OCI-LY1 (cell line): Measurements from ENCODE around the gene STRA6.

Experiments used
- H2AFZ ChIP-seq: fragments of 200-600 bp; sonication (generic), shearing (Covaris generic); 2 replicates; pipeline ENCODE4 v1.6.0; 2014; ENCODE audit warnings: antibody characterized with exemption, mild to moderate bottlenecking, low read length
- H3F3A ChIP-seq: fragments of 200-600 bp; sonication (generic), shearing (Covaris generic); 2 replicates; pipeline ENCODE4 v1.6.0; 2014; ENCODE audit warnings: mild to moderate bottlenecking, antibody characterized with exemption, low read length, moderate library complexity; ENCODE audit not compliant: insufficient read depth
- H3K27ac ChIP-seq: fragments of 200-600 bp; sonication (generic); 2 replicates; pipeline ENCODE4 v1.5.1; 2014; ENCODE audit warnings: low read length, mixed run types, mild to moderate bottlenecking, low read depth; ENCODE audit not compliant: poor library complexity, severe bottlenecking
- H3K27me3 ChIP-seq: fragments of 200-600 bp; sonication (generic); 2 replicates; pipeline ENCODE4 v1.6.0; 2014; ENCODE audit warnings: antibody characterized with exemption, mild to moderate bottlenecking, low read length, moderate library complexity; ENCODE audit not compliant: insufficient read depth
- H3K36me3 ChIP-seq: fragments of 200-600 bp; sonication (generic); 2 replicates; pipeline ENCODE4 v1.6.1; 2014; ENCODE audit warnings: mild to moderate bottlenecking, antibody characterized with exemption, low read length, moderate library complexity, mixed read lengths; ENCODE audit not compliant: insufficient read depth
- H3K4me1 ChIP-seq: fragments of 200-600 bp; sonication (generic); 2 replicates; pipeline ENCODE4 v1.5.1; 2014; ENCODE audit warnings: mild to moderate bottlenecking, low read length, moderate library complexity; ENCODE audit not compliant: insufficient read depth, severe bottlenecking
- H3K4me2 ChIP-seq: fragments of 200-600 bp; sonication (generic), shearing (Covaris generic); 2 replicates; pipeline ENCODE4 v1.6.1; 2014; ENCODE audit warnings: low read length
- H3K4me3 ChIP-seq: fragments of 200-600 bp; sonication (generic); 2 replicates; pipeline ENCODE4 v1.5.1; 2014; ENCODE audit warnings: low read length, low read depth, mild to moderate bottlenecking, mixed read lengths; ENCODE audit not compliant: poor library complexity, severe bottlenecking
- H3K79me2 ChIP-seq: fragments of 200-600 bp; shearing (Covaris generic); 2 replicates; pipeline ENCODE4 v1.6.1; 2016; ENCODE audit warnings: mixed run types, low read length, mixed read lengths; ENCODE audit not compliant: insufficient read depth
- H3K9ac ChIP-seq: fragments of 200-600 bp; sonication (generic), shearing (Covaris generic); 2 replicates; pipeline ENCODE4 v1.6.1; 2014; ENCODE audit warnings: mild to moderate bottlenecking, low read length, mixed read lengths
- H3K9me2 ChIP-seq: fragments of 200-600 bp; sonication (generic), shearing (Covaris generic); 2 replicates; pipeline ENCODE4 v1.6.1; 2014; ENCODE audit warnings: low read depth, mild to moderate bottlenecking, low read length, mixed read lengths
- H3K9me3 ChIP-seq: fragments of 200-600 bp; shearing (Covaris generic); 2 replicates; pipeline ENCODE4 v1.6.1; 2014; ENCODE audit warnings: low read length, mixed read lengths
- H4K20me1 ChIP-seq: fragments of 200-600 bp; sonication (generic), shearing (Covaris generic); 2 replicates; pipeline ENCODE4 v1.6.0; 2016; ENCODE audit warnings: mild to moderate bottlenecking, low read length; ENCODE audit not compliant: insufficient read depth
- EZH2 ChIP-seq: fragments of 200-600 bp; sonication (generic), shearing (Covaris generic); IDR thresholded peaks from 2 replicates; pipeline ENCODE4 v1.8.0; 2017; ENCODE audit warnings: borderline replicate concordance, mixed run types, mild to moderate bottlenecking, antibody characterized with exemption, low read length, moderate library complexity, mixed read lengths
- TF ChIP-seq, protein P1 (sequence below): fragments of 200-600 bp; sonication (generic), shearing (Covaris generic); IDR thresholded peaks from 2 replicates; pipeline ENCODE4 v1.5.1; 2017; ENCODE audit warnings: mild to moderate bottlenecking, antibody characterized with exemption, low read length, moderate library complexity, mixed read lengths

The STRA6 gene

DNA sequence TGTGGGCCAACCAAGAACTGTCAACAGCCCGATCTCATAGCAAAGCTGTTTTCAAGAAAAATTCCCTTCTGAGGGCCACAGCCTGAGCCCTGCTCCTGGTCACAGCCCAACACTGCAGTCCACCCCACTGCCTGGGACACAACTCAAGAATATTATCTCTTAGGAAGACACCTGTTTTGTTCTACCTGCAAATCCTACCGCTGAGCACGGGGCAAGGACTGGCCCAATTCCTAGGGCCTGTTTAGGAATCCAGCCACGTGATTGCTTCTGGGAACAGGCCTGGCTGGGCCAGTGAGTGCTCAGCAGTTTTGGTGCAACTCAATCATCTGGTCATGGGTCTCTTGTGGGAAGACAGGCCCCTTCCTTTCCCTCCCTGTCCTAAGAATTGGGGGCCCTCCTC, 63.9 kb downstream of the STRA6 start:
- Histone ChIP-seq H3F3A (no peaks in the 10 kb centered on the region), H3K4me1 (no peaks in the 10 kb centered on the region), H2AFZ (no peak overlapping the region), H3K9me3 (no peaks in the 10 kb centered on the region), H3K27ac (no peak overlapping the region), H3K4me2 (no peak overlapping the region), H3K27me3 (no peaks in the 10 kb centered on the region; the same call in 1 of the 2 replicates), H4K20me1 (no peaks in the 10 kb centered on the region), H3K9me2 (no peaks in the 10 kb centered on the region), H3K36me3 (no peaks in the 10 kb centered on the region), H3K9ac (no peak overlapping the region), H3K4me3 (no peak overlapping the region), H3K79me2 (no peaks in the 10 kb centered on the region)
- TF ChIP-seq, protein P1, sequence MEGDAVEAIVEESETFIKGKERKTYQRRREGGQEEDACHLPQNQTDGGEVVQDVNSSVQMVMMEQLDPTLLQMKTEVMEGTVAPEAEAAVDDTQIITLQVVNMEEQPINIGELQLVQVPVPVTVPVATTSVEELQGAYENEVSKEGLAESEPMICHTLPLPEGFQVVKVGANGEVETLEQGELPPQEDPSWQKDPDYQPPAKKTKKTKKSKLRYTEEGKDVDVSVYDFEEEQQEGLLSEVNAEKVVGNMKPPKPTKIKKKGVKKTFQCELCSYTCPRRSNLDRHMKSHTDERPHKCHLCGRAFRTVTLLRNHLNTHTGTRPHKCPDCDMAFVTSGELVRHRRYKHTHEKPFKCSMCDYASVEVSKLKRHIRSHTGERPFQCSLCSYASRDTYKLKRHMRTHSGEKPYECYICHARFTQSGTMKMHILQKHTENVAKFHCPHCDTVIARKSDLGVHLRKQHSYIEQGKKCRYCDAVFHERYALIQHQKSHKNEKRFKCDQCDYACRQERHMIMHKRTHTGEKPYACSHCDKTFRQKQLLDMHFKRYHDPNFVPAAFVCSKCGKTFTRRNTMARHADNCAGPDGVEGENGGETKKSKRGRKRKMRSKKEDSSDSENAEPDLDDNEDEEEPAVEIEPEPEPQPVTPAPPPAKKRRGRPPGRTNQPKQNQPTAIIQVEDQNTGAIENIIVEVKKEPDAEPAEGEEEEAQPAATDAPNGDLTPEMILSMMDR: no peak
- no peak for TF ChIP-seq EZH2

DNA sequence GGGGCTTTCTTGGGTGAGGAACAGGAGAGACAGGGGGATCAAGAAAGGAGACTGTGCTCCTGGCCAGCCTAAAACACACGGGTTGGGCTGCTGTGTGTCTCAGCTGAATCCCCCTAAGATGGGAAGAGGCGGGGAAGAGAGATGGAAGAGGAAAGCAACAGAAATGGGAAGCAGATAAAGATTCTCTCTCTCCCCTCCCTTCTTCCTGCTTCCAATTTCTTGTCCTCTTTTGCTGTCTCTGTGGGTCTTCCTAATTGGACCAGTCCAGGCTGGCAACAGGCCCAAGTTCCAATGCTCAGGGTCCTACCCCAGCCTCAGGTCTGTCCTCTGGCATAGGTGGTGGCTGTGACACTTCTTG, 65.1 kb downstream of the STRA6 start:
- no peaks in the 10 kb centered on the region; the same call in 1 of the 2 replicates for H3K27me3 ChIP-seq
- H3K9ac ChIP-seq: no peak overlapping the region

DNA sequence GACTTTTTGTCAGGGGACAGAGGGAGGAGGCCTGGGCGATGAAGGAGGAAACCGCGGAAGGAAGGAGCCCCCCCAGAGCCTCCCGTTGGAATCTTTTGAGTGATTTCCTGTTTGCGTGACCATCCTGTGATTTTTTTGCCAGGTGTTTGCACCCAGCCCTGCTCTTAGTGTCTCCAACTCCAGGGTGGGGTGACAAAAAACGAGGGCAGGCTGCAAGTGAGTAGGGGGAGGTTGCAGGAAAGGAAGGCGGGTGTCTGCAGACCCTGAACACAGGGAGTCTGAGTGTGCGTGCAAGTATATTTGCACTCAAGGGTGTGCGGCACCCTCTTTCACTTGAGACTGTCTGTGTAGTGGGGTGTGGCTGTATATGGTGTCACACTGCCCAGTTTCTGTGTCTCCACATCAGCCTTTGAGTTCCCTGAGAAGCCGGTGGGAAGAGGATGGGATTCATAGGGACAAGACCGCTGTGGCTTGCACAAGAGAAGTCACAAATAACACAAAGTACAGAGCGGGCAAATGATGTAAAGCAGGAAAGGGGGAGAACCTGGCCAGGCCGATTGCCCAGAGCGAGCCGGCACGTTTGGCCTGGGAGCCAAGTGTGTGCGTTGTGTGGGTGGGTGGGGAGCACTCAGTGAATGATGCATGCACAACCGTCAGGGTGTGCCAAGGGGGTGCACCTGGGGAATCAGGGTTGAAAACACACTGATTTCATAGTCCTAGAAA, 65.6 kb downstream of the STRA6 start:
- no peaks in the 10 kb centered on the region; the same call in 1 of the 2 replicates for H3K27me3 ChIP-seq
- no peak for TF ChIP-seq EZH2
- TF ChIP-seq, protein P1: no peak
- no peaks in the 10 kb centered on the region for H3K79me2 ChIP-seq
- H3F3A ChIP-seq: no peaks in the 10 kb centered on the region
- no peaks in the 10 kb centered on the region for H3K4me1 ChIP-seq
- H3K27ac ChIP-seq: no peak overlapping the region
- H4K20me1 ChIP-seq: no peaks in the 10 kb centered on the region
- H2AFZ ChIP-seq: no peak overlapping the region
- H3K4me2 ChIP-seq: no peak overlapping the region
- H3K36me3 ChIP-seq: no peaks in the 10 kb centered on the region
- H3K4me3 ChIP-seq: no peak overlapping the region
- H3K9me3 ChIP-seq: no peaks in the 10 kb centered on the region
- no peaks in the 10 kb centered on the region for H3K9me2 ChIP-seq
- H3K9ac ChIP-seq: no peak overlapping the region

More for the DNA sequence above, 65.1 kb downstream of the STRA6 start:
- Histone ChIP-seq H3K36me3 (no peaks in the 10 kb centered on the region), H3K9me3 (no peaks in the 10 kb centered on the region), H4K20me1 (no peaks in the 10 kb centered on the region), H3K79me2 (no peaks in the 10 kb centered on the region), H3F3A (no peaks in the 10 kb centered on the region), H3K4me2 (no peak overlapping the region), H3K4me3 (no peak overlapping the region), H3K4me1 (no peaks in the 10 kb centered on the region), H2AFZ (no peak overlapping the region), H3K9me2 (no peaks in the 10 kb centered on the region), H3K27ac (no peak overlapping the region)
- no peak for TF ChIP-seq EZH2
- TF ChIP-seq, protein P1: no peak
